CD4-positive, alpha-beta T cell treated with Interleukin-15 for 1 hour (primary cell): ENCODE data around the gene LRRTM1.

Experiments used
- DNase-seq: peaks from one replicate; pipeline ENCODE4 v3.0.0-alpha.2; 2020

LRRTM1 gene

GRCh38 chr2:80303909-80304837 is at the start of gene LRRTM1:
TSS of gene LRRTM1 (minus strand) at chr2:80304752. CDS start at chr2:80303819, 933 bp downstream.
- no peak for DNase-seq

GRCh38 chr2:80351231-80351630 is 46.7 kb upstream of the LRRTM1 start:
- no peak for DNase-seq

GRCh38 chr2:80348953-80349352 is 44.4 kb upstream of the LRRTM1 start:
- no peak for DNase-seq

- no peak for DNase-seq
Observed at GRCh38 chr2:80348078-80348477, 43.5 kb upstream of the LRRTM1 start.

- DNase-seq, result no peak
Observed at GRCh38 chr2:80340022-80340421, 35.5 kb upstream of the LRRTM1 start.

GRCh38 chr2:80338794-80339193 is 34.2 kb upstream of the LRRTM1 start:
- DNase-seq, result no peak

- DNase-seq, result no peak
Observed at GRCh38 chr2:80335411-80335810, 30.9 kb upstream of the LRRTM1 start.

GRCh38 chr2:80333886-80334285 is 29.3 kb upstream of the LRRTM1 start:
- DNase-seq, result no peak

GRCh38 chr2:80330527-80331450 is 26.2 kb upstream of the LRRTM1 start:
- DNase-seq, result no peak

GRCh38 chr2:80329491-80329890 is 24.9 kb upstream of the LRRTM1 start:
- DNase-seq, result no peak

- no peak for DNase-seq
Observed at GRCh38 chr2:80328159-80328571, 23.6 kb upstream of the LRRTM1 start.

GRCh38 chr2:80326861-80327260 is 22.3 kb upstream of the LRRTM1 start:
- no peak for DNase-seq

- no peak for DNase-seq
Observed at GRCh38 chr2:80326214-80326613, 21.7 kb upstream of the LRRTM1 start.

GRCh38 chr2:80324525-80324924 is 20.0 kb upstream of the LRRTM1 start:
- no peak for DNase-seq

GRCh38 chr2:80323610-80324009 is 19.1 kb upstream of the LRRTM1 start:
- no peak for DNase-seq

GRCh38 chr2:80322958-80323357 is 18.4 kb upstream of the LRRTM1 start:
- no peak for DNase-seq

GRCh38 chr2:80322311-80322920 is 17.9 kb upstream of the LRRTM1 start:
- no peak for DNase-seq

- no peak for DNase-seq
Observed at GRCh38 chr2:80312282-80312839, 7.8 kb upstream of the LRRTM1 start.

GRCh38 chr2:80311304-80311703 is 6.8 kb upstream of the LRRTM1 start:
- DNase-seq, result no peak

- no peak for DNase-seq
Observed at GRCh38 chr2:80303006-80303908, 1.3 kb downstream of the LRRTM1 start.

GRCh38 chr2:80302314-80303005 is 2.1 kb downstream of the LRRTM1 start:
- DNase-seq, result no peak
